ENCODE results near the gene ANKRD63.

- TF ChIP-seq MAX (IDR thresholded peaks at IDR 0.05; ENCODE audit: low read depth, low read length) (no peak), MYC (IDR thresholded peaks at IDR 0.05; ENCODE audit: low read depth, low read length) (no peak)
- TF ChIP-seq, protein P1, sequence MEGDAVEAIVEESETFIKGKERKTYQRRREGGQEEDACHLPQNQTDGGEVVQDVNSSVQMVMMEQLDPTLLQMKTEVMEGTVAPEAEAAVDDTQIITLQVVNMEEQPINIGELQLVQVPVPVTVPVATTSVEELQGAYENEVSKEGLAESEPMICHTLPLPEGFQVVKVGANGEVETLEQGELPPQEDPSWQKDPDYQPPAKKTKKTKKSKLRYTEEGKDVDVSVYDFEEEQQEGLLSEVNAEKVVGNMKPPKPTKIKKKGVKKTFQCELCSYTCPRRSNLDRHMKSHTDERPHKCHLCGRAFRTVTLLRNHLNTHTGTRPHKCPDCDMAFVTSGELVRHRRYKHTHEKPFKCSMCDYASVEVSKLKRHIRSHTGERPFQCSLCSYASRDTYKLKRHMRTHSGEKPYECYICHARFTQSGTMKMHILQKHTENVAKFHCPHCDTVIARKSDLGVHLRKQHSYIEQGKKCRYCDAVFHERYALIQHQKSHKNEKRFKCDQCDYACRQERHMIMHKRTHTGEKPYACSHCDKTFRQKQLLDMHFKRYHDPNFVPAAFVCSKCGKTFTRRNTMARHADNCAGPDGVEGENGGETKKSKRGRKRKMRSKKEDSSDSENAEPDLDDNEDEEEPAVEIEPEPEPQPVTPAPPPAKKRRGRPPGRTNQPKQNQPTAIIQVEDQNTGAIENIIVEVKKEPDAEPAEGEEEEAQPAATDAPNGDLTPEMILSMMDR (IDR thresholded peaks at IDR 0.05; ENCODE audit: low read depth, low read length): no peak
These were observed 44.1 kb downstream of the ANKRD63 start, which contains the start of gene PAK6 for GRCh38 chr15:40238532-40239403.

Data from NB4 (cell line).